ENCODE results near the gene LAPTM5.

DNA sequence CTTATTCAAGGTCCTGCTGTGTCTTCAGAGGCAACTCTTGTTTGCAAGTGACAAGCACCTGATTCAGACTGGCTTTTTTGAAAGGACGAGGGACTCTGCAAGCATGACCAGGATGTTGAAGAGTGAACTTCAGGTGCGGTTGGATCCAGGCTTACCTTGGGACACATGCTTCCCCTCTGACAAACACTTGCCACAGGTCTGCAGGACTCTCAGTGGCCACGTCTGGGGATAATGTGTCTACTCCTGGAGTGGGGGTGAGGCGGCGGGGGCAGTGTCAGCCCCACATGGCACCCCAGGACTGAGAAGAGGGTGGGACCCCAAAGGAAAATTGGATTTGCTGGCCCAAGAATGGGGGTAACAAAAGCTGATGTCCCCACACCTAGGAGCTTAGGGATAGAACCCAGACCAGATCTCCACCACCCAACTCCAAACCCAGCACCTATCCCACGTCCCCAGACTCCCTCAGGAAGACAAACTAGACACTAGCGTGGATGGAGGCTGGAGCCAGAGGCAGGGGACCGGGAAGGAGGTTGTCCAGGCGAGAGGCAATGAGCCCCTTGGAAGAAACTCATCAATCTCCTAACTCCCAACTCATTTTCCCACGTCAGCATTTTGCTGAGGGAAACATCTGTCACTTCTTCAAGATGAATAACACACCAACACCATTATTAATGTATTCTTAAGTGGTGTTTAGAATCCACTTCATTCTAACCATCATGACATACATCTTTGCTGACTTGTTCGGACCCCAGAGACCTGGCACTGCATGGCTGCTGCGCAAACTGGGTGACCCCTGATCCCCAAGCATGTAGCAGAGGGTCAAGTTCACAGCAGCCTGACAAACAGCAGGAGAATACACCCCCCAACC is 32.0 kb upstream of the LAPTM5 start:
- TF ChIP-seq, protein P1, sequence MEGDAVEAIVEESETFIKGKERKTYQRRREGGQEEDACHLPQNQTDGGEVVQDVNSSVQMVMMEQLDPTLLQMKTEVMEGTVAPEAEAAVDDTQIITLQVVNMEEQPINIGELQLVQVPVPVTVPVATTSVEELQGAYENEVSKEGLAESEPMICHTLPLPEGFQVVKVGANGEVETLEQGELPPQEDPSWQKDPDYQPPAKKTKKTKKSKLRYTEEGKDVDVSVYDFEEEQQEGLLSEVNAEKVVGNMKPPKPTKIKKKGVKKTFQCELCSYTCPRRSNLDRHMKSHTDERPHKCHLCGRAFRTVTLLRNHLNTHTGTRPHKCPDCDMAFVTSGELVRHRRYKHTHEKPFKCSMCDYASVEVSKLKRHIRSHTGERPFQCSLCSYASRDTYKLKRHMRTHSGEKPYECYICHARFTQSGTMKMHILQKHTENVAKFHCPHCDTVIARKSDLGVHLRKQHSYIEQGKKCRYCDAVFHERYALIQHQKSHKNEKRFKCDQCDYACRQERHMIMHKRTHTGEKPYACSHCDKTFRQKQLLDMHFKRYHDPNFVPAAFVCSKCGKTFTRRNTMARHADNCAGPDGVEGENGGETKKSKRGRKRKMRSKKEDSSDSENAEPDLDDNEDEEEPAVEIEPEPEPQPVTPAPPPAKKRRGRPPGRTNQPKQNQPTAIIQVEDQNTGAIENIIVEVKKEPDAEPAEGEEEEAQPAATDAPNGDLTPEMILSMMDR (conservative IDR thresholded peaks at IDR 0.05; ENCODE audit: low read depth, low read length): no peak
- TF ChIP-seq EZH2 (IDR thresholded peaks at IDR 0.05; ENCODE audit: borderline replicate concordance, low read depth, low read length, poor library complexity, severe bottlenecking): no peak

Measured in A673 (cell line).